ENCODE measurements around the gene SETDB1.

DNA sequence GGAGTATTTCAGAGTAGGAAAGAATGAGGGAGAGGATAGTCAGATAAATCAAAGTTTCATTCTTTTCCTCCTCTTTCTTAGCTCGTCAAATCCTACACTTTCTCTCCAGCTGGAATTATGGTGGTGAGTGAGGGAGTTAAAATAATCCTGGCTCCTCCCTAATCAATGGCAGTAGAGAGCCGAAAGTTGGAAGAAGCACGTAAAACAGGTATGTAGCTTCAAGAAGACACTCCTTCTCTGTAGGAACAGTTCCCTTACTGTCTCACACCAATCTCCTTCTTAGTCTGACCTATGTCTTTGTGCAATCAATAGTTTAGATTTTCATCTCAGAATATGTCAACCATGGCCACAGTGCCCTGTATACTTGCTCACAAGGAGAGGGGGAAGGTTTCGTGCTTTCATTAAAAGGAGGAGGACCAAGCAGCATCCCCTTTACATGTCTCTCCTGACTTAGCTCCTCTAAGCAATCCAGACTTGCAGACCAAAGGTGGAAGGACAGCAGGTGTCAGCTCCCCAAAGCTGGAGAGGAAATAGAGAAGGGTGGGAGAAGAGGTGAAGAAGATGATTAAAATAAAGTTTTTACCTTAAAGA lies 79.7 kb downstream of the SETDB1 start:
- no peak for TF ChIP-seq CBX5 (CRISPR knock-in tag; IDR thresholded peaks at IDR 0.05; ENCODE audit: borderline replicate concordance)
- TF ChIP-seq, protein P1, sequence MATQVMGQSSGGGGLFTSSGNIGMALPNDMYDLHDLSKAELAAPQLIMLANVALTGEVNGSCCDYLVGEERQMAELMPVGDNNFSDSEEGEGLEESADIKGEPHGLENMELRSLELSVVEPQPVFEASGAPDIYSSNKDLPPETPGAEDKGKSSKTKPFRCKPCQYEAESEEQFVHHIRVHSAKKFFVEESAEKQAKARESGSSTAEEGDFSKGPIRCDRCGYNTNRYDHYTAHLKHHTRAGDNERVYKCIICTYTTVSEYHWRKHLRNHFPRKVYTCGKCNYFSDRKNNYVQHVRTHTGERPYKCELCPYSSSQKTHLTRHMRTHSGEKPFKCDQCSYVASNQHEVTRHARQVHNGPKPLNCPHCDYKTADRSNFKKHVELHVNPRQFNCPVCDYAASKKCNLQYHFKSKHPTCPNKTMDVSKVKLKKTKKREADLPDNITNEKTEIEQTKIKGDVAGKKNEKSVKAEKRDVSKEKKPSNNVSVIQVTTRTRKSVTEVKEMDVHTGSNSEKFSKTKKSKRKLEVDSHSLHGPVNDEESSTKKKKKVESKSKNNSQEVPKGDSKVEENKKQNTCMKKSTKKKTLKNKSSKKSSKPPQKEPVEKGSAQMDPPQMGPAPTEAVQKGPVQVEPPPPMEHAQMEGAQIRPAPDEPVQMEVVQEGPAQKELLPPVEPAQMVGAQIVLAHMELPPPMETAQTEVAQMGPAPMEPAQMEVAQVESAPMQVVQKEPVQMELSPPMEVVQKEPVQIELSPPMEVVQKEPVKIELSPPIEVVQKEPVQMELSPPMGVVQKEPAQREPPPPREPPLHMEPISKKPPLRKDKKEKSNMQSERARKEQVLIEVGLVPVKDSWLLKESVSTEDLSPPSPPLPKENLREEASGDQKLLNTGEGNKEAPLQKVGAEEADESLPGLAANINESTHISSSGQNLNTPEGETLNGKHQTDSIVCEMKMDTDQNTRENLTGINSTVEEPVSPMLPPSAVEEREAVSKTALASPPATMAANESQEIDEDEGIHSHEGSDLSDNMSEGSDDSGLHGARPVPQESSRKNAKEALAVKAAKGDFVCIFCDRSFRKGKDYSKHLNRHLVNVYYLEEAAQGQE (IDR thresholded peaks at IDR 0.05; ENCODE audit: borderline replicate concordance in 1 of 2, low read depth in 1 of 2, low read length in 2 of 2), result no peak
- TF ChIP-seq KDM5A (IDR thresholded peaks at IDR 0.05; ENCODE audit: borderline replicate concordance, low read length), result no peak; the same call in 1 of the 2 replicates
- TF ChIP-seq, protein P2, sequence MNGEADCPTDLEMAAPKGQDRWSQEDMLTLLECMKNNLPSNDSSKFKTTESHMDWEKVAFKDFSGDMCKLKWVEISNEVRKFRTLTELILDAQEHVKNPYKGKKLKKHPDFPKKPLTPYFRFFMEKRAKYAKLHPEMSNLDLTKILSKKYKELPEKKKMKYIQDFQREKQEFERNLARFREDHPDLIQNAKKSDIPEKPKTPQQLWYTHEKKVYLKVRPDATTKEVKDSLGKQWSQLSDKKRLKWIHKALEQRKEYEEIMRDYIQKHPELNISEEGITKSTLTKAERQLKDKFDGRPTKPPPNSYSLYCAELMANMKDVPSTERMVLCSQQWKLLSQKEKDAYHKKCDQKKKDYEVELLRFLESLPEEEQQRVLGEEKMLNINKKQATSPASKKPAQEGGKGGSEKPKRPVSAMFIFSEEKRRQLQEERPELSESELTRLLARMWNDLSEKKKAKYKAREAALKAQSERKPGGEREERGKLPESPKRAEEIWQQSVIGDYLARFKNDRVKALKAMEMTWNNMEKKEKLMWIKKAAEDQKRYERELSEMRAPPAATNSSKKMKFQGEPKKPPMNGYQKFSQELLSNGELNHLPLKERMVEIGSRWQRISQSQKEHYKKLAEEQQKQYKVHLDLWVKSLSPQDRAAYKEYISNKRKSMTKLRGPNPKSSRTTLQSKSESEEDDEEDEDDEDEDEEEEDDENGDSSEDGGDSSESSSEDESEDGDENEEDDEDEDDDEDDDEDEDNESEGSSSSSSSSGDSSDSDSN (CRISPR knock-in tag; IDR thresholded peaks at IDR 0.05), result no peak
- TF ChIP-seq, protein P3, sequence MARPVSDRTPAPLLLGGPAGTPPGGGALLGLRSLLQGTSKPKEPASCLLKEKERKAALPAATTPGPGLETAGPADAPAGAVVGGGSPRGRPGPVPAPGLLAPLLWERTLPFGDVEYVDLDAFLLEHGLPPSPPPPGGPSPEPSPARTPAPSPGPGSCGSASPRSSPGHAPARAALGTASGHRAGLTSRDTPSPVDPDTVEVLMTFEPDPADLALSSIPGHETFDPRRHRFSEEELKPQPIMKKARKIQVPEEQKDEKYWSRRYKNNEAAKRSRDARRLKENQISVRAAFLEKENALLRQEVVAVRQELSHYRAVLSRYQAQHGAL (CRISPR knock-in tag; IDR thresholded peaks at IDR 0.05; ENCODE audit: not compliant biosample characterization), result no peak
- TF ChIP-seq NFE2L2 (IDR thresholded peaks at IDR 0.05; ENCODE audit: low read length), result no peak
- no peak for TF ChIP-seq POLR2A (IDR thresholded peaks at IDR 0.05; ENCODE audit: insufficient read depth in 1 of 2, low read depth in 2 of 2, low read length in 2 of 2)
- TF ChIP-seq CEBPG (CRISPR knock-in tag; IDR thresholded peaks at IDR 0.05), result no peak
- no peak for TF ChIP-seq ZBTB42 (CRISPR knock-in tag; IDR thresholded peaks at IDR 0.05)
- TF ChIP-seq, protein P4, sequence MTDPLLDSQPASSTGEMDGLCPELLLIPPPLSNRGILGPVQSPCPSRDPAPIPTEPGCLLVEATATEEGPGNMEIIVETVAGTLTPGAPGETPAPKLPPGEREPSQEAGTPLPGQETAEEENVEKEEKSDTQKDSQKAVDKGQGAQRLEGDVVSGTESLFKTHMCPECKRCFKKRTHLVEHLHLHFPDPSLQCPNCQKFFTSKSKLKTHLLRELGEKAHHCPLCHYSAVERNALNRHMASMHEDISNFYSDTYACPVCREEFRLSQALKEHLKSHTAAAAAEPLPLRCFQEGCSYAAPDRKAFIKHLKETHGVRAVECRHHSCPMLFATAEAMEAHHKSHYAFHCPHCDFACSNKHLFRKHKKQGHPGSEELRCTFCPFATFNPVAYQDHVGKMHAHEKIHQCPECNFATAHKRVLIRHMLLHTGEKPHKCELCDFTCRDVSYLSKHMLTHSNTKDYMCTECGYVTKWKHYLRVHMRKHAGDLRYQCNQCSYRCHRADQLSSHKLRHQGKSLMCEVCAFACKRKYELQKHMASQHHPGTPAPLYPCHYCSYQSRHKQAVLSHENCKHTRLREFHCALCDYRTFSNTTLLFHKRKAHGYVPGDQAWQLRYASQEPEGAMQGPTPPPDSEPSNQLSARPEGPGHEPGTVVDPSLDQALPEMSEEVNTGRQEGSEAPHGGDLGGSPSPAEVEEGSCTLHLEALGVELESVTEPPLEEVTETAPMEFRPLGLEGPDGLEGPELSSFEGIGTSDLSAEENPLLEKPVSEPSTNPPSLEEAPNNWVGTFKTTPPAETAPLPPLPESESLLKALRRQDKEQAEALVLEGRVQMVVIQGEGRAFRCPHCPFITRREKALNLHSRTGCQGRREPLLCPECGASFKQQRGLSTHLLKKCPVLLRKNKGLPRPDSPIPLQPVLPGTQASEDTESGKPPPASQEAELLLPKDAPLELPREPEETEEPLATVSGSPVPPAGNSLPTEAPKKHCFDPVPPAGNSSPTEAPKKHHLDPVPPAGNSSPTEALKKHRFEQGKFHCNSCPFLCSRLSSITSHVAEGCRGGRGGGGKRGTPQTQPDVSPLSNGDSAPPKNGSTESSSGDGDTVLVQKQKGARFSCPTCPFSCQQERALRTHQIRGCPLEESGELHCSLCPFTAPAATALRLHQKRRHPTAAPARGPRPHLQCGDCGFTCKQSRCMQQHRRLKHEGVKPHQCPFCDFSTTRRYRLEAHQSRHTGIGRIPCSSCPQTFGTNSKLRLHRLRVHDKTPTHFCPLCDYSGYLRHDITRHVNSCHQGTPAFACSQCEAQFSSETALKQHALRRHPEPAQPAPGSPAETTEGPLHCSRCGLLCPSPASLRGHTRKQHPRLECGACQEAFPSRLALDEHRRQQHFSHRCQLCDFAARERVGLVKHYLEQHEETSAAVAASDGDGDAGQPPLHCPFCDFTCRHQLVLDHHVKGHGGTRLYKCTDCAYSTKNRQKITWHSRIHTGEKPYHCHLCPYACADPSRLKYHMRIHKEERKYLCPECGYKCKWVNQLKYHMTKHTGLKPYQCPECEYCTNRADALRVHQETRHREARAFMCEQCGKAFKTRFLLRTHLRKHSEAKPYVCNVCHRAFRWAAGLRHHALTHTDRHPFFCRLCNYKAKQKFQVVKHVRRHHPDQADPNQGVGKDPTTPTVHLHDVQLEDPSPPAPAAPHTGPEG (CRISPR knock-in tag; IDR thresholded peaks at IDR 0.05), result no peak
